EL (cell line): ENCODE measurements around the gene DRD4.
A peak's percentile ranks its signal among the peaks of the same experiment; 100 is the strongest.
"Not testable (repeated sequence)": the region's sequence is repeated elsewhere in the genome, so short reads cannot be mapped to it uniquely, and the experiment has no call there.

Source experiments
- DNase-seq: peaks from one replicate; pipeline ENCODE4 v3.0.0-alpha.2; 2016

The DRD4 gene

GRCh38 chr11:645536-645935, 8.5 kb downstream of the DRD4 start:
- no peak for DNase-seq

GRCh38 chr11:646214-646613, 9.1 kb downstream of the DRD4 start:
- DNase-seq, result no peak

GRCh38 chr11:647672-648158, 10.6 kb downstream of the DRD4 start:
- DNase-seq, result not testable (repeated sequence)

GRCh38 chr11:650482-650881, 13.4 kb downstream of the DRD4 start:
- peak; percentile 50 for DNase-seq

DNA sequence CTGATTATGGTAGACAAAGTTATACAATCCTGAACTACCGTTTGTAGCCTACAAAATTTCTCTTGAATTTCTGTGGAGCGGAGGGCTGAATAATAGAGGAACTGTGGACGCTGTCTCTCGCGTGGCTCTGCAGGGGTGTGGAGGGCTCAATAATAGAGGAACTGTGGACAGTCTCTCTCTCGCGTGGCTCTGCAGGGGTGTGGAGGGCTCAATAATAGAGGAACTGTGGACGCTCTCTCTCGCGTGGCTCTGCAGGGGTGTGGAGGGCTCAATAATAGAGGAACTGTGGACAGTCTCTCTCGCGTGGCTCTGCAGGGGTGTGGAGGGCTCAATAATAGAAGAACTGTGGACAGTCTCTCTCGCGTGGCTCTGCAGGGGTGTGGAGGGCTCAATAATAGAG, 16.1 kb downstream of the DRD4 start:
- DNase-seq, result not testable (repeated sequence)

DNA sequence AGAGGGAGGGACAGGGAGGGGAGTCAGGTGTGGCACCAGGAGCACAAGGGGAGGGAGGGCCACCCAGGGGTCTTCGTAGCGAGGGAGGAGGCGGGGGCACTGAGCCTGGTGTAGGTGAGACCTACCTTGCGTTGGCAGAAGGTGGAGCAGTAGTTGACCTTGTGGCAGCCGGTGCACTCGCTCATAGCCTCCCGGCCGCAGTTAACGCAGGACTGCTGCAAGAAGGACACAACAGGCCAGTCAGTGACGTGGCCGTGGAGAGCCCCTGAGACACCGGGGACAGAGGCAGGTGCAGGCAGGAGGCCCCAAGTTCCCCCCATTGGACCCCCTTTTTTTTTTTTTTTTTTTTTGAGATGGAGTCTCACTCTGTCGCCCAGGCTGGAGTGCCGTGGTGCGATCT, 16.8 kb downstream of the DRD4 start:
- no peak for DNase-seq

DNA sequence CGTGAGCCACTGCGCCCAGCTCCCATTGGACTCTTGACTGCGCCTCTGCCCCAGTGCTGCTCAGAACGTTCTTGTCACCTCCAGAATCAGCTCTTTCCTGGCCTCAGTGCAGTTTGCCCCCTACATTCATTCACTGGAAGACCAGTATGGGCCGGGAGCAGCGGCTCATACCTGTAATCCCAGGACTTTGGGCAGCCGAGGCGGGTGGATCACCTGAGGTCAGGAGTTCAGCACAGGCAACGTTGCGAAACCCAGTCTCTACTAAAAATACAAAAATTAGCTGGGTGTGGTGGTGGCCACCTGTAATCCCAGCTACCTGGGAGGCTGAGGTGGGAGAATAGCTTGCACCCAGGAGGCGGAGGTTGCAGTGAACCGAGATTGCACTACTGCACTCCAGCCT, 17.4 kb downstream of the DRD4 start:
- DNase-seq, result not testable (repeated sequence)

DNA sequence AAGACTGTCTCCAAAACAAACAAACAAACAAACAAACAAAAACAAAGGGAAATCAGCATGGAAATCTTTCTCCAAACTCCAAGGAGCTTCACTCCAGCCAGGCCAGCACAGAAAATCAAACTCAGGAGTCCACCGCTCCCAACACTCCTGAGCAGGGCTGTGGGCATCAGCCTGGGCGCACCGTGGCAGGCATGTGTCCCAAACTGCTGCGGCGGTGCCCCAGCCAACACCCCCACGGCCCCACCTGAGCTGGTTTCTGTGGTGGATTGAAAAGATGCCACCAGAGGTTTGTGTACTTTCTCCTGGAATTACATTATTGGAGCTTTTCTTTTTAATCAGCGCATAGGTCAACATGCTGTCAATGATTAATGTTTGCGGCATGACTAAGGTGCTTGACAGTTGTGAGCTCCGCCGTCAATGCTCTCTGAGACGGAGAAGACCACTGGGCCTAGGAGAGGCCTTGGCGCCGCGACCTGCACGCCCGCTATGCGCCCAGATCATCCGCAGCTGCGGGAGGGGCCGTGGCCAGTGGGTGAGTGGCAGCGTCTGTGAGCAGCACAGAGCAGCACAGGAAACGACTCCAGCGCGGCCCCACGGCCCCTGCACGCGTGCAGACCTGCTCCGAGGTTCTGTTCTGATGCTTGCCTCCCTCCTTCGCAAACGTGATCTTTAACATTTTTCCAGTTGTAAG, 18.1 kb downstream of the DRD4 start:
- no peak for DNase-seq

DNA sequence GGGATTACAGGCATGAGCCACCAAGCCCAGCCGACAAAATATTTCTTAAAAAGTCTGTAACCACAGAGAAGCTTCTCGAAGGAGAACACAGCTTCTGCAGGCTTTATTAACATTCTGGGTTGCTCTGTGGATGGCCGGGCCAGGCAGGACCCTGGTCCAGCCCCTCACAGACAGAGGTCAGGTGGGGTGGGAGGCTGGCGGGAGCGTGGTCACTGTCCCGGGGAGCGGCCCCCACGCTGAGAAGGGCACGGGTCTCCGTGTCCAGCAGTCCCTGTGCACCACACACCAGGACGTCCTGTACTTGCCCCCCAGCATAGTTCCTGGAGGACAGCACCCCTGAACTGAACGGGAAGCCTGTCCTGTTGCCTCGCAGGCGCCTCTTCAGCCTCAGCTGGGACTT, 19.4 kb downstream of the DRD4 start:
- no peak for DNase-seq

DNA sequence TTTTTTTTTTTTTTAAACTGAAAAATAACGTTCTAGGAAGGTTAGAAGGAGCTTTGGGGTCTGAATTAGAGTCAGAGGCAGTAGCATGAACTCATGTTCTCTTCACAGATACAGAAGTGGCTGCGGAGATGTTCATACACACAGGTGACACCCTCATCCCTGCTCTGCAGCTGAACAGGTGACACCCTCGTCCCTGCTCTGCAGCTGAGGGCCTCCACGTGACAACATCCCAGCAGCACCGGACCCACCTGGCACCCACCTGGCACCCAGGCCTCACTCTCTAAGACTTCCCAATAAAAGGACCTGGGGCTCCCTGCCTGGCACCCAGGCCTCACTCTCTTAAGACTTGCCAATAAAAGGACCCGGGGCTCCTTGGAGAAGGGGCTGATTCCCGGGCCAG, 19.8 kb downstream of the DRD4 start:
- DNase-seq, result no peak

- no peak for DNase-seq
Observed at GRCh38 chr11:657691-658126, 20.6 kb downstream of the DRD4 start.

DNA sequence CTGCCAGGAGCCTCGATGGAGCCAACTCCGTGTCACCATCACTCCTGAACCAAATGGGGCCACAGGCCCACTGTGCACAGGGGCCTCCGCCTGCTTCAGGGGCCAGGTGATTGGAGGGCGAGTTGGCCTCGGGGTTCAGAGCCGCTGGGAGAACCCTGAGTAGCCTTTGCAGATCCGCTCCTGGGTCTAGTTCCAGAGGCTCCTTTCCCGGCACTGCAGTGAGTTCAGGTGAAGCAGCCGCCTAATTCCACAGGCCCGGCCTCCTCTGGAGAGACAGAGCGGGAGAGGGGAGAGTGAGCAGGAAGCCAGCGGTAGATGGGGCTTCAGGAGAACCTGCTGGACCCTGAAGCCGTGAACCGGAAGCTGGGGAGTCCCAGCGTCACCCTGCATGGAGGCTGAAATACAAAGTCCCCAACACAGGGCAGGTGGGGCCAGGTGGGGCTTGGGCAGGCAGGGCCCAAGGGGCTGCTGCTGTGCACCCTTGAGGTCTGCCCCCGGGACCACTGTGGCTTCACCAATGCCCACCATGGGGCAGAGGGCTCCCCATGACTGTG, 22.5 kb downstream of the DRD4 start:
- DNase-seq, result no peak

DNA sequence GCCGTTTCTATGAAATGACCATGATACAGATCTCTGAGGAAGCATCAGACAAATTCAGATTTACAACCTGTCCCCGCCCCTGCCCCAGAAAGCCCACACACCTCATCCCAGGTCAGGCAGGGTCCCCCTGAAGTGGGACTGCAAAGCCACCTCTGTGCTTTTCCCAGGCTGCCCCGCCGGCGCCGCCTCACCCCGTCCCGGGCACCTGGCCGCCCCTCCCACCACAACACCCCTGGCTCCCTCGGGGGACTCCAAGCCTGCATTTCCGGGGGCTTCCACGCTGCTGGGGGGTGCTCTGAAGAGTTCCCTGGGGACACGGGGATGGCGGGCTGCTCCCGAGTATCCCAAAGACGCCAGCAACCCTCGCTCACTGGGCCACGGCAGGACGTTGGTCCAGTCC, 23.2 kb downstream of the DRD4 start:
- DNase-seq, result no peak

- DNase-seq, result no peak
Observed at GRCh38 chr11:660681-661444, 23.8 kb downstream of the DRD4 start.

- peak; percentile 60 for DNase-seq
Observed at GRCh38 chr11:662689-663274, 25.7 kb downstream of the DRD4 start.

DNA sequence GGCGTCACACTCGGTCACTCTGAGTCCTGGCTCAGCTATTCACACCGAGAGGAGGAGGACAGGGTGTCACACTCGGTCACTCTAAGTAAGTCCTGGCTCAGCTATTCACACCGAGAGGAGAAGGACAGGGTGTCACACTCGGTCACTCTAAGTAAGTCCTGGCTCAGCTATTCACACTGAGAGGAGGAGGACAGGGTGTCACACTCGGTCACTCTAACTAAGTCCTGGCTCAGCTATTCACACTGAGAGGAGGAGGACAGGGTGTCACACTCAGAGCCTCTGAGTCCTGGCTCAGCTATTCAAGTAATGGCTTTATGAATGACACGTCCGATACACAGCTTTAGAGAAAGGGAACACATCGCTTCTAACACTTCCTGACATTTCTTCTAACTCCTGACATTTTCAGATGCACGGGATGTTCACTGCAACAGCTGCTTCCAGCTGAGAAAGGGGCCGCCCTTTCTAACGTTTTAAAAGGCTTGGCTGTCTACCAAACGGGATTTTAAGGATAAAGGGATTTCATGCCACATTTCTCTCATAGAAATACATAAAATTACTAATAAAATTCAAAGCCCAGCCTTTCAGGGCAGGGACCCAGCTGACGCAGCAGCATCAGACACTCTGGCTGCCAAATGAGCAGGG, 28.1 kb downstream of the DRD4 start:
- DNase-seq, result no peak

DNA sequence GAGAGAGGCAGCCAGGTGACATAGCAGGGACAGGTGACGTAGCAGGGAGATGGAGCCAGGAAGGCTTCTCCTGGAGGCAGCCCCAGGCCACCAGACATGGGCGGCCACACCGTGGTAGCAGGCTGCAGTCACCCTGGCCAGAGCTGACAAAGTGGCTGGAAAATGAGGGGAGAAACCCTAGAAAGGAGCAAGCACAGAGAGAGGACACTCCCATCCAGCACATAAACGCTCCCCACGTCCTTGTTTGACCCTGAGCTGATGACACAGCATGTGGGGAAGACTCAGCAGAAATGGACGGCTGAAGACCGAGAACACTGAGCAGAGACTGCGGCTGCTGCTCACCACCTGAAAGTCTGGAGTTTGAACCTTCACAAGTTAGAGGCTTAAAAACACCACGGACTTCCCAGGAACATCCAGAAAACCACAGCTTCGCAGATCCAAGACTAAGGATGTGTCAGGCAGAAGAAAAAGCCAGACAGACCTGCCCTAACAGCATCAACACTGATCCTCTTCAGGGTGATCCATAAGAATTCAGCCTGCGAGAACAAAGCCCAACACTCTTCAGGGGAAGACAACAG, 28.7 kb downstream of the DRD4 start:
- DNase-seq, result peak; percentile 20

- DNase-seq, result no peak
Observed at GRCh38 chr11:673866-674265, 36.8 kb downstream of the DRD4 start.

DNA sequence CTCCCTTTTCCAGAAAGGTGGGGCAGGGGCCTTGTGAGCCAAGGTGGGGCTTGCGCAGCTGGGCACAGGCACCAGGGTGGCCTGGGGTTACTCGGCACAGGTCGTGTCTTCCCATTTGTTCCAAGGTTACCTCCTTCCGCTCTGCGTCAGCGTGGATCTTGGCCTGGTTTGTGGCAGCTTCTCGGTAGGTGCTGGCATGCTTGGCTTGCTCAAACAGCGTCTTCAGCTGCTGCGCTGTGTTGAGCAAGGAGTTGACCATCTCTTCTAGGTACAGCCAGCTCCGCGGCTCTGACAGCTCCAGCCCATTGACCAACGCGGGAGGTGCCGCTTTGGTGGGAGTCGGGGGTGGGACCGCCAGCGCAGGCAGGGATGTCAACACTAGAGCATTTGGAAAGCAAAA, 37.3 kb downstream of the DRD4 start:
- DNase-seq, result no peak

GRCh38 chr11:678297-678696, 41.2 kb downstream of the DRD4 start:
- DNase-seq, result no peak

- no peak for DNase-seq
Observed at GRCh38 chr11:679271-680207, 42.5 kb downstream of the DRD4 start.

DNA sequence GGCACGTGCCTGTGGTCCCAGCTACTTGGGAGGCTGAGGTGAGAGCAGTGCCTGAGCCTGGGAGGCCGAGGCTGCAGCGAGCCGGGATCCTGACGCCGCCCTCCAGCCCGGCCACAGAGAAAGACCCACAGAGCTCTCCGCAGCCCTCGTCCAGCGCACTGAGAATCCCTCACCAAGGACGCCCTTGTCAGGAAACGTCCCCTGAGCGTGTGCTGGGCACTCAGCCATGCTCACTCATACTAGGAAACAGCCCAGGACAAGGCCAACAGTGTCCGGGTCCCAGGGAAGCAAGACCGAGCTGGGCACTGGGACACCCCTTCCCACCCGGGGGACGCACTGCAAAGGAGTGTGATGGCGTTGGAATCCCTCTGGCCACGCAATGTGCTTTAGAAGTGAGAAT, 43.4 kb downstream of the DRD4 start:
- no peak for DNase-seq
